Nephron progenitor cell (in vitro differentiated cells): Measurements from ENCODE around the gene SND1.
"Not testable (repeated sequence)": the region's sequence is repeated elsewhere in the genome, so short reads cannot be mapped to it uniquely, and the experiment has no call there.

Experiments
- DNase-seq: peaks from one replicate; pipeline ENCODE4 v3.0.0; 2021
- H3K27ac Mint-ChIP-seq: 2 replicates; pipeline ENCODE4 v1.8.0; 2021; ENCODE audit warnings: mild to moderate bottlenecking, moderate library complexity, mixed read lengths
- H3K27me3 Mint-ChIP-seq: 2 replicates; pipeline ENCODE4 v1.8.0; 2021; ENCODE audit warnings: mild to moderate bottlenecking, low read depth, mixed read lengths; ENCODE audit not compliant: poor library complexity
- H3K36me3 Mint-ChIP-seq: 2 replicates; pipeline ENCODE4 v1.8.0; 2021; ENCODE audit warnings: low read depth, mixed read lengths
- H3K4me1 Mint-ChIP-seq: 2 replicates; pipeline ENCODE4 v1.8.0; 2021; ENCODE audit warnings: mixed read lengths
- H3K4me3 Mint-ChIP-seq: 2 replicates; pipeline ENCODE4 v1.8.0; 2021; ENCODE audit warnings: mild to moderate bottlenecking, moderate library complexity, mixed read lengths
- H3K9me3 Mint-ChIP-seq: 2 replicates; pipeline ENCODE4 v1.8.0; 2021; ENCODE audit warnings: mild to moderate bottlenecking, moderate library complexity, mixed read lengths
- CTCF ChIP-seq: fragments of 200-600 bp; sonication (generic); IDR thresholded peaks from 2 replicates; pipeline ENCODE4 v1.5.0; 2021; ENCODE audit warnings: antibody characterized with exemption

SND1 gene

GRCh38 chr7:127666602-127667001 is 14.6 kb downstream of the SND1 start:
- H3K4me1 Mint-ChIP-seq: peaks cover 15% of the 10 kb centered on the region

GRCh38 chr7:127667017-127667670 is 15.2 kb downstream of the SND1 start:
- Mint-ChIP-seq H3K4me1 (peaks cover 15% of the 10 kb centered on the region), H3K27ac (no peak overlapping the region), H3K9me3 (no peaks in the 10 kb centered on the region), H3K27me3 (no peaks in the 10 kb centered on the region), H3K4me3 (no peak overlapping the region), H3K36me3 (peaks cover 47% of the 10 kb centered on the region)
- DNase-seq: no peak
- no peak for TF ChIP-seq CTCF

More at GRCh38 chr7:127666602-127667001, 14.6 kb downstream of the SND1 start:
- no peak for TF ChIP-seq CTCF
- H3K27ac Mint-ChIP-seq: no peak overlapping the region
- peaks cover 44% of the 10 kb centered on the region for H3K36me3 Mint-ChIP-seq
- no peaks in the 10 kb centered on the region for H3K9me3 Mint-ChIP-seq
- no peak for DNase-seq
- no peaks in the 10 kb centered on the region for H3K27me3 Mint-ChIP-seq
- no peak overlapping the region for H3K4me3 Mint-ChIP-seq

GRCh38 chr7:127667759-127668530 is 16.0 kb downstream of the SND1 start:
- Mint-ChIP-seq H3K9me3 (no peaks in the 10 kb centered on the region), H3K36me3 (peaks cover 51% of the 10 kb centered on the region), H3K4me1 (peaks cover 15% of the 10 kb centered on the region), H3K4me3 (no peak overlapping the region), H3K27me3 (no peaks in the 10 kb centered on the region), H3K27ac (no peak overlapping the region)
- no peak for TF ChIP-seq CTCF
- no peak for DNase-seq

- Mint-ChIP-seq H3K27me3 (no peaks in the 10 kb centered on the region), H3K36me3 (peaks cover 51% of the 10 kb centered on the region), H3K27ac (no peak overlapping the region)
Observed at GRCh38 chr7:127671341-127671740, 19.3 kb downstream of the SND1 start.

GRCh38 chr7:127673902-127674301 is 21.9 kb downstream of the SND1 start:
- Mint-ChIP-seq H3K36me3 (peaks cover 72% of the 10 kb centered on the region), H3K9me3 (peaks cover 2% of the 10 kb centered on the region), H3K4me1 (peaks cover 6% of the 10 kb centered on the region), H3K27ac (peak overlapping the region; percentile 97), H3K27me3 (no peaks in the 10 kb centered on the region), H3K4me3 (no peak overlapping the region)
- no peak for DNase-seq
- no peak for TF ChIP-seq CTCF

More at GRCh38 chr7:127671341-127671740, 19.3 kb downstream of the SND1 start:
- Mint-ChIP-seq H3K4me1 (peaks cover 6% of the 10 kb centered on the region), H3K9me3 (no peaks in the 10 kb centered on the region), H3K4me3 (no peak overlapping the region)
- no peak for DNase-seq
- TF ChIP-seq CTCF: no peak

- H3K36me3 Mint-ChIP-seq: peaks cover 72% of the 10 kb centered on the region
- DNase-seq: no peak
- no peaks in the 10 kb centered on the region for H3K27me3 Mint-ChIP-seq
- H3K4me3 Mint-ChIP-seq: no peak overlapping the region
- no peak overlapping the region for H3K27ac Mint-ChIP-seq
- TF ChIP-seq CTCF: no peak
- peaks cover 5% of the 10 kb centered on the region for H3K9me3 Mint-ChIP-seq
- H3K4me1 Mint-ChIP-seq: peaks cover 6% of the 10 kb centered on the region
Observed at GRCh38 chr7:127674361-127674760, 22.4 kb downstream of the SND1 start.

GRCh38 chr7:127674923-127675322 is 22.9 kb downstream of the SND1 start:
- not testable (repeated sequence) for H3K4me1 Mint-ChIP-seq, H3K27ac Mint-ChIP-seq, DNase-seq, H3K27me3 Mint-ChIP-seq, H3K4me3 Mint-ChIP-seq
- H3K9me3 Mint-ChIP-seq: peaks cover 11% of the 10 kb centered on the region
- H3K36me3 Mint-ChIP-seq: peaks cover 75% of the 10 kb centered on the region
